IMR-90 (cell line): ENCODE results near the gene PDE8B. TPM values are rescaled to one million over a fixed set of nuclear protein-coding genes. Genes with fewer than 3 reads are reported as not detected.

Source experiments
- ATAC-seq: fragments of 200-7000 bp; cut with Tn5 transposase; 2 replicates; pipeline ENCODE4 v1.9.1; 2020; ENCODE audit warnings: low read depth, mild to moderate bottlenecking, moderate library complexity
- BruUV-seq: library from RNA; stranded (reverse); fragments of 400-500 nt; replicated peaks from 2 replicates; lab custom pipeline; 2021; lab: Mats Ljungman, UMichigan
- CTCF ChIA-PET: fragments of 300-600 bp; formaldehyde crosslinking; extraction: SDS; loops from one replicate; lab custom pipeline; 2021; ENCODE audit warnings: antibody characterized with exemption; lab: Yijun Ruan, JAX
- POLR2A ChIA-PET: fragments of 300-600 bp; sonication (Branson Sonifier 250); formaldehyde crosslinking; loops from one replicate; lab custom pipeline; 2022; ENCODE audit warnings: antibody characterized with exemption; ENCODE audit not compliant: unreplicated experiment; lab: Charles Lee
- DNase-seq: peaks from one replicate; pipeline ENCODE4 v3.0.0; 2013
- H2AFZ ChIP-seq: replicated peaks from 2 replicates; pipeline ENCODE3; 2013; ENCODE audit warnings: low read length, mild to moderate bottlenecking; ENCODE audit not compliant: poor library complexity
- H2AK5ac ChIP-seq: 2 replicates; pipeline ENCODE4 v1.6.1; 2013; ENCODE audit warnings: low read depth, low read length, inconsistent platforms
- H2AK9ac ChIP-seq: replicated peaks from 2 replicates; pipeline ENCODE3; 2013; ENCODE audit warnings: mild to moderate bottlenecking, low read depth, low read length, moderate library complexity; ENCODE audit not compliant: poor library complexity
- H2BK120ac ChIP-seq: 2 replicates; pipeline ENCODE4 v1.6.1; 2013; ENCODE audit warnings: low read depth, low read length, inconsistent platforms
- H2BK15ac ChIP-seq: 3 replicates; pipeline ENCODE4 v1.6.1; 2013; ENCODE audit warnings: low read depth, low read length, inconsistent platforms
- H2BK20ac ChIP-seq: 2 replicates; pipeline ENCODE4 v1.6.1; 2013; ENCODE audit warnings: low read depth, mild to moderate bottlenecking, inconsistent platforms, low read length, moderate library complexity
- H2BK5ac ChIP-seq: 2 replicates; pipeline ENCODE4 v1.6.1; 2013; ENCODE audit warnings: mild to moderate bottlenecking, low read depth, low read length, inconsistent platforms; ENCODE audit not compliant: poor library complexity, severe bottlenecking
- H3K14ac ChIP-seq: replicated peaks from 2 replicates; pipeline ENCODE4 v1.6.1; 2013; ENCODE audit warnings: low read depth, low read length, inconsistent platforms
- H3K18ac ChIP-seq: 2 replicates; pipeline ENCODE4 v1.6.1; 2013; ENCODE audit warnings: low read depth, low read length, control low read depth
- H3K23ac ChIP-seq: 2 replicates; pipeline ENCODE4 v1.6.1; 2013; ENCODE audit warnings: low read depth, low read length, inconsistent platforms
- H3K27ac ChIP-seq: 2 replicates; pipeline ENCODE4 v1.5.1; 2013; ENCODE audit warnings: mild to moderate bottlenecking, control low read depth, low read length; ENCODE audit not compliant: insufficient read depth
- H3K27me3 ChIP-seq: 2 replicates; pipeline ENCODE4 v1.6.1; 2013; ENCODE audit warnings: low read length; ENCODE audit not compliant: control insufficient read depth, insufficient read depth
- H3K36me3 ChIP-seq: 2 replicates; pipeline ENCODE4 v1.6.1; 2013; ENCODE audit warnings: low read length, mixed read lengths; ENCODE audit not compliant: control insufficient read depth, insufficient read depth
- H3K4ac ChIP-seq: 2 replicates; pipeline ENCODE4 v1.6.1; 2013; ENCODE audit warnings: low read depth, low read length, inconsistent platforms
- H3K4me1 ChIP-seq: 2 replicates; pipeline ENCODE4 v1.6.1; 2013; ENCODE audit warnings: low read length, mixed read lengths; ENCODE audit not compliant: control insufficient read depth, insufficient read depth
- H3K4me2 ChIP-seq: 2 replicates; pipeline ENCODE4 v1.6.1; 2013; ENCODE audit warnings: low read depth, mild to moderate bottlenecking, control low read depth, low read length, moderate library complexity
- H3K4me3 ChIP-seq: 2 replicates; pipeline ENCODE4 v1.5.1; 2013; ENCODE audit warnings: low read depth, mild to moderate bottlenecking, control low read depth, low read length, moderate library complexity; ENCODE audit not compliant: insufficient read depth
- H3K56ac ChIP-seq: 2 replicates; pipeline ENCODE4 v1.6.1; 2013; ENCODE audit warnings: low read length, inconsistent platforms; ENCODE audit not compliant: insufficient read depth; ENCODE audit errors: extremely low read depth
- H3K79me1 ChIP-seq, 2 experiments: 2 replicates each; pipeline ENCODE4 v1.6.1; 2013; ENCODE audit warnings: low read length in 2 of 2, inconsistent platforms in 1 of 2, low read depth in 1 of 2
- H3K9ac ChIP-seq: 2 replicates; pipeline ENCODE4 v1.6.1; 2013; ENCODE audit warnings: low read depth, low read length, control low read depth
- H3K9me1 ChIP-seq: 2 replicates; pipeline ENCODE4 v1.6.1; 2013; ENCODE audit warnings: low read length, inconsistent platforms; ENCODE audit not compliant: insufficient read depth
- H3K9me3 ChIP-seq: 2 replicates; pipeline ENCODE4 v1.6.1; 2013; ENCODE audit warnings: low read length; ENCODE audit not compliant: control insufficient read depth, insufficient read depth
- H4K20me1 ChIP-seq: 2 replicates; pipeline ENCODE4 v1.6.1; 2013; ENCODE audit warnings: low read length, inconsistent platforms; ENCODE audit not compliant: insufficient read depth
- H4K5ac ChIP-seq: 2 replicates; pipeline ENCODE4 v1.6.1; 2013; ENCODE audit warnings: mild to moderate bottlenecking, low read depth, low read length, control low read depth
- H4K8ac ChIP-seq, 2 experiments: 2 replicates each; pipeline ENCODE4 v1.6.1; 2013; ENCODE audit warnings: low read depth in 2 of 2, low read length in 2 of 2, control low read depth in 1 of 2, inconsistent platforms in 1 of 2
- H4K91ac ChIP-seq: 2 replicates; pipeline ENCODE4 v1.6.1; 2013; ENCODE audit warnings: low read depth, low read length, inconsistent platforms; ENCODE audit not compliant: insufficient read depth
- CHD1 ChIP-seq: IDR thresholded peaks from 2 replicates; pipeline ENCODE4 v1.6.1; 2012; ENCODE audit warnings: low read depth, low read length, improper control_type of control experiment
- FOS ChIP-seq: fragments of 150-350 bp; IDR thresholded peaks from 2 replicates; pipeline ENCODE4 v1.6.1; 2016; ENCODE audit warnings: low read depth, low read length
- MAFK ChIP-seq: IDR thresholded peaks from 2 replicates; pipeline ENCODE4 v1.6.1; 2012; ENCODE audit warnings: low read depth, low read length, improper control_type of control experiment
- RCOR1 ChIP-seq: IDR thresholded peaks from 2 replicates; pipeline ENCODE4 v1.6.1; 2012; ENCODE audit warnings: mild to moderate bottlenecking, low read length, improper control_type of control experiment; ENCODE audit not compliant: insufficient replicate concordance
- WGBS, 2 experiments: methylation state at CpG; one replicate each; pipeline versions ENCODE4 v1.1.5 to v1.1.7; 2013; ENCODE audit warnings: missing lambda C conversion rate in 2 of 2; ENCODE audit not compliant: insufficient read length in 1 of 2; ENCODE audit errors: extremely low coverage in 2 of 2; 5-methylcytosine and 5-hydroxymethylcytosine counted together
- dilution Hi-C: fragments of 300-500 bp; cut with HindIII; formaldehyde crosslinking; loops from one replicate; pipeline ENCODE4 v1.14.3; 2018; ENCODE audit warnings: low sequenced_read_pairs; ENCODE audit not compliant: unreplicated experiment
- in situ Hi-C: fragments of 300-500 bp; cut with MboI; formaldehyde crosslinking; loops from 3 replicates; pipeline ENCODE4 v1.14.3; 2019; ENCODE audit warnings: low sequenced_read_pairs, inconsistent platforms, mixed read lengths
- intact Hi-C: fragments of 100-400 bp; cut with micrococcal nuclease; formaldehyde crosslinking; loops from 2 replicates; pipeline ENCODE4 v1.10.0; 2022
- polyA plus RNA-seq, 3 experiments: library from polyadenylated mRNA; depleted of rRNA; stranded (reverse); fragments of >200 nt; gene quantifications; 2 replicates each; pipeline ENCODE4 v1.2.3, GENCODE V29; 2012; ENCODE audit warnings: low replicate concordance in 1 of 3
- total RNA-seq: library from RNA; depleted of rRNA; stranded (reverse); fragments of >200 nt; gene quantifications from 2 replicates; pipeline ENCODE4 v1.2.3, GENCODE V29; 2012
- TF ChIP-seq, protein P1 (sequence below): fragments of 150-350 bp; IDR thresholded peaks from 2 replicates; pipeline ENCODE4 v1.6.1; 2016; ENCODE audit warnings: low read depth, mild to moderate bottlenecking, low read length, moderate library complexity, borderline replicate concordance

The PDE8B gene
- total and polyA plus RNA-seq, 2 of the 4 experiments (the other 2 are of a cell fraction) = under 0.01 to 0.03 TPM

DNA sequence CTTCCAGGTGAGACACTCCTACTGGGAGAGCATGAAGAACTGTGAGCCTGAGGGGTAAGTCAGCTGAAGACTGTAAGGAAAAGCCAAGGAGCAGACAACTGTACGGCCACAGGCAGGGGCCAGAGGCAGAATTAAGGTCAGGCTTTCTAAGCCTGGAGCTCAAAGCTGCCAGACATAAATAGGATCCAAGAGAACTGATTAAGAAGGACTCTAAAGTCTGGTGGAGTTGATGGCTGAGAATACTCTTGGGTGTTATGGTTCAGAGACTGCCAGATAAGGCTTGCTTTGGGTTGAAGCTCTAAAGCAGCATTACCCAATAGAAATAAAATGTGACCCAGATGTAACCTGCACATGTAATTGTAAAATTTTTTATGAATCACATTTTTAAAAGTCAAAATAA lies 12.2 kb downstream of the PDE8B start:
- CTCF ChIA-PET = no interaction called here

More for the DNA sequence above, 12.2 kb downstream of the PDE8B start:
- Histone ChIP-seq H2BK5ac (no peak overlapping the region), H3K79me1 (no peaks in the 10 kb centered on the region), H3K23ac (no peak overlapping the region), H2AK5ac (no peak overlapping the region), H3K14ac (no peak overlapping the region), H4K5ac (no peak overlapping the region), H4K20me1 (no peaks in the 10 kb centered on the region), H2BK20ac (no peak overlapping the region), H3K18ac (no peak overlapping the region), H2BK120ac (no peak overlapping the region), H3K4me2 (no peak overlapping the region), H3K9me3 (no peaks in the 10 kb centered on the region), H3K27me3 (peaks cover 29% of the 10 kb centered on the region), H2AK9ac (no peak overlapping the region), H2AFZ (no peak overlapping the region), H3K4me3 (no peak overlapping the region), H2BK15ac (no peak overlapping the region), H3K56ac (no peak overlapping the region), H3K27ac (no peak overlapping the region), H3K36me3 (no peaks in the 10 kb centered on the region), H4K91ac (no peak overlapping the region), H3K9ac (no peak overlapping the region), H3K4me1 (no peaks in the 10 kb centered on the region; the same call in 1 of the 2 replicates), H4K8ac (no peak overlapping the region), H3K9me1 (no peaks in the 10 kb centered on the region), H3K4ac (no peak overlapping the region)
- ATAC-seq = no peak
- in situ Hi-C loops = no loop called here
- dilution Hi-C loops = no loop called here
- DNase-seq = no peak
- TF ChIP-seq FOS (no peak), CHD1 (no peak), MAFK (no peak), RCOR1 (no peak)
- TF ChIP-seq, protein P1, sequence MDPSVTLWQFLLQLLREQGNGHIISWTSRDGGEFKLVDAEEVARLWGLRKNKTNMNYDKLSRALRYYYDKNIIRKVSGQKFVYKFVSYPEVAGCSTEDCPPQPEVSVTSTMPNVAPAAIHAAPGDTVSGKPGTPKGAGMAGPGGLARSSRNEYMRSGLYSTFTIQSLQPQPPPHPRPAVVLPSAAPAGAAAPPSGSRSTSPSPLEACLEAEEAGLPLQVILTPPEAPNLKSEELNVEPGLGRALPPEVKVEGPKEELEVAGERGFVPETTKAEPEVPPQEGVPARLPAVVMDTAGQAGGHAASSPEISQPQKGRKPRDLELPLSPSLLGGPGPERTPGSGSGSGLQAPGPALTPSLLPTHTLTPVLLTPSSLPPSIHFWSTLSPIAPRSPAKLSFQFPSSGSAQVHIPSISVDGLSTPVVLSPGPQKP = no peak
- POLR2A ChIA-PET = no interaction called here
- 83% methylated on average over 1 of the region's 1 CpG; no CpG with 5 or more reads in 1 of the 2 experiments for WGBS, 2 experiments
- intact Hi-C loops = no loop called here
- no TSS peak for BruUV-seq
